SK-N-SH treated with all-trans-retinoic acid at 6 μM for 48 hours (cell line): ENCODE data around the gene ATP11A.

Experiments
- ATAC-seq: fragments of 200-7000 bp; cut with Tn5 transposase; 3 replicates; pipeline ENCODE4 v1.9.1; 2020; ENCODE audit warnings: mild to moderate bottlenecking, moderate library complexity
- ARNTL ChIP-seq: fragments of 450-650 bp; formaldehyde crosslinking; IDR thresholded peaks from 2 replicates; pipeline ENCODE4 v1.5.0; 2020; ENCODE audit warnings: low read depth, mild to moderate bottlenecking, moderate library complexity, borderline replicate concordance
- BACH2 ChIP-seq: fragments of 250-450 bp; sonication (Bioruptor Pico); IDR thresholded peaks from 2 replicates; pipeline ENCODE4 v1.9.0; 2021; ENCODE audit warnings: mild to moderate bottlenecking, borderline replicate concordance
- CREB5 ChIP-seq: fragments of 250-450 bp; sonication (Bioruptor Pico); IDR thresholded peaks from 2 replicates; pipeline ENCODE4 v1.5.1; 2020; ENCODE audit warnings: low read depth, mild to moderate bottlenecking, moderate library complexity
- CSDC2 ChIP-seq: fragments of 250-450 bp; sonication (Bioruptor Pico); IDR thresholded peaks from 2 replicates; pipeline ENCODE4 v1.5.0; 2020; ENCODE audit warnings: mild to moderate bottlenecking, moderate library complexity
- ESRRG ChIP-seq: fragments of 250-450 bp; sonication (Bioruptor Pico); IDR thresholded peaks from 2 replicates; pipeline ENCODE4 v1.6.1; 2021; ENCODE audit warnings: mild to moderate bottlenecking
- GLIS3 ChIP-seq: fragments of 250-450 bp; sonication (Bioruptor Pico); IDR thresholded peaks from 2 replicates; pipeline ENCODE4 v1.5.0; 2020; ENCODE audit warnings: mild to moderate bottlenecking, moderate library complexity
- ISL1 ChIP-seq: fragments of 250-450 bp; sonication (Bioruptor Pico); IDR thresholded peaks from 2 replicates; pipeline ENCODE4 v2.1.2; 2022; ENCODE audit warnings: mild to moderate bottlenecking, moderate library complexity
- OSR1 ChIP-seq: fragments of 250-450 bp; sonication (Bioruptor Pico); IDR thresholded peaks from 2 replicates; pipeline ENCODE4 v1.8.0; 2022; ENCODE audit warnings: moderate library complexity, mild to moderate bottlenecking, inconsistent platforms
- POU6F1 ChIP-seq: fragments of 250-450 bp; sonication (Bioruptor Pico); IDR thresholded peaks from 2 replicates; pipeline ENCODE4 v1.8.0; 2021; ENCODE audit warnings: low read depth, mild to moderate bottlenecking, moderate library complexity, borderline replicate concordance
- PPARA ChIP-seq: fragments of 250-450 bp; sonication (Bioruptor Pico); IDR thresholded peaks from 2 replicates; pipeline ENCODE4 v1.5.0; 2020; ENCODE audit warnings: mild to moderate bottlenecking, borderline replicate concordance
- RARB ChIP-seq: fragments of 250-450 bp; sonication (Bioruptor Pico); IDR thresholded peaks from 2 replicates; pipeline ENCODE4 v1.8.0; 2021; ENCODE audit warnings: mild to moderate bottlenecking, moderate library complexity
- SNAI2 ChIP-seq: fragments of 250-450 bp; sonication (Bioruptor Pico); IDR thresholded peaks from 2 replicates; pipeline ENCODE4 v1.5.0; 2020; ENCODE audit warnings: mild to moderate bottlenecking, moderate library complexity
- TCF4 ChIP-seq: fragments of 250-450 bp; sonication (Bioruptor Pico); IDR thresholded peaks from 2 replicates; pipeline ENCODE4 v1.8.0; 2021; ENCODE audit warnings: mild to moderate bottlenecking, moderate library complexity, borderline replicate concordance
- TOX ChIP-seq: fragments of 250-450 bp; sonication (Bioruptor Pico); IDR thresholded peaks from 2 replicates; pipeline ENCODE4 v1.8.0; 2021; ENCODE audit warnings: mild to moderate bottlenecking, moderate library complexity, borderline replicate concordance
- TSHZ2 ChIP-seq: fragments of 250-450 bp; sonication (Bioruptor Pico); IDR thresholded peaks from 2 replicates; pipeline ENCODE4 v1.5.0; 2020; ENCODE audit warnings: mild to moderate bottlenecking, moderate library complexity
- ZC3H10 ChIP-seq: fragments of 250-450 bp; sonication (Bioruptor Pico); IDR thresholded peaks from 2 replicates; pipeline ENCODE4 v1.5.1; 2021; ENCODE audit warnings: mild to moderate bottlenecking, moderate library complexity
- ZFP3 ChIP-seq: fragments of 250-450 bp; sonication (Bioruptor Pico); IDR thresholded peaks from 2 replicates; pipeline ENCODE4 v1.5.0; 2020; ENCODE audit warnings: mild to moderate bottlenecking, moderate library complexity
- ZFP30 ChIP-seq: fragments of 450-650 bp; formaldehyde crosslinking; IDR thresholded peaks from 2 replicates; pipeline ENCODE4 v1.5.0; 2022; ENCODE audit warnings: mild to moderate bottlenecking, moderate library complexity
- ZNF565 ChIP-seq: fragments of 450-650 bp; formaldehyde crosslinking; conservative IDR thresholded peaks from 2 replicates; pipeline ENCODE4 v1.5.0; 2020; ENCODE audit warnings: low read depth, mild to moderate bottlenecking, moderate library complexity
- ZNF70 ChIP-seq: fragments of 450-650 bp; formaldehyde crosslinking; IDR thresholded peaks from 2 replicates; pipeline ENCODE4 v1.5.0; 2020; ENCODE audit warnings: mild to moderate bottlenecking, moderate library complexity
- ZNF8 ChIP-seq: fragments of 450-650 bp; formaldehyde crosslinking; IDR thresholded peaks from 2 replicates; pipeline ENCODE4 v1.5.0; 2020; ENCODE audit warnings: mild to moderate bottlenecking, moderate library complexity

Gene ATP11A

GRCh38 chr13:112889351-112890290 is 199.8 kb downstream of the ATP11A start:
- no peak for TF ChIP-seq ZC3H10 (CRISPR knock-in tag)
- TF ChIP-seq TSHZ2 (CRISPR knock-in tag) = no peak
- no peak for TF ChIP-seq ZFP3 (CRISPR knock-in tag)
- TF ChIP-seq TCF4 (CRISPR knock-in tag) = no peak
- TF ChIP-seq ISL1 = no peak
- no peak for TF ChIP-seq PPARA (CRISPR knock-in tag)
- TF ChIP-seq GLIS3 (CRISPR knock-in tag) = no peak
- TF ChIP-seq POU6F1 (CRISPR knock-in tag) = no peak
- no peak for TF ChIP-seq ZNF565
- no peak for TF ChIP-seq ESRRG (CRISPR knock-in tag)
- no peak for ATAC-seq

- ATAC-seq = no peak
- TF ChIP-seq SNAI2 (CRISPR knock-in tag) (no peak), PPARA (CRISPR knock-in tag) (no peak), TCF4 (CRISPR knock-in tag) (no peak), OSR1 (no peak), BACH2 (CRISPR knock-in tag) (no peak), ZFP3 (CRISPR knock-in tag) (no peak), ZFP30 (CRISPR knock-in tag) (no peak), TOX (CRISPR knock-in tag) (no peak), ZNF70 (CRISPR knock-in tag) (no peak), ARNTL (CRISPR knock-in tag) (no peak), ZNF8 (CRISPR knock-in tag) (no peak), CREB5 (no peak), GLIS3 (CRISPR knock-in tag) (no peak), RARB (CRISPR knock-in tag) (no peak), POU6F1 (CRISPR knock-in tag) (no peak), CSDC2 (CRISPR knock-in tag) (no peak), ZNF565 (no peak), ESRRG (CRISPR knock-in tag) (no peak)
Measured at GRCh38 chr13:112890316-112891145, 200.7 kb downstream of the ATP11A start.
